H9 (cell line): Measurements from ENCODE around the gene AMACR. TPM values are rescaled to one million over a fixed set of nuclear protein-coding genes. Genes with fewer than 3 reads are reported as not detected.

Source experiments
- DNase-seq: peaks from one replicate; pipeline ENCODE4 v3.0.0-alpha.2; 2017
- H2AFZ ChIP-seq: one replicate; pipeline ENCODE4 v1.6.1; 2013; ENCODE audit warnings: mild to moderate bottlenecking, low read length, control low read depth, moderate library complexity
- H2AK5ac ChIP-seq: 2 replicates; pipeline ENCODE4 v1.6.1; 2013; ENCODE audit warnings: low read length, control low read depth, mixed read lengths; ENCODE audit not compliant: insufficient read length
- H2BK120ac ChIP-seq: one replicate; pipeline ENCODE4 v1.6.1; 2013; ENCODE audit warnings: low read depth, mild to moderate bottlenecking, low read length, control low read depth, inconsistent platforms; ENCODE audit not compliant: poor library complexity, severe bottlenecking
- H2BK12ac ChIP-seq: 2 replicates; pipeline ENCODE4 v1.6.1; 2013; ENCODE audit warnings: low read length, control low read depth, mixed read lengths, low read depth; ENCODE audit not compliant: insufficient read length
- H2BK15ac ChIP-seq: 2 replicates; pipeline ENCODE4 v1.6.1; 2013; ENCODE audit warnings: low read depth, low read length, control low read depth
- H2BK20ac ChIP-seq: one replicate; pipeline ENCODE4 v1.6.1; 2013; ENCODE audit warnings: low read depth, mild to moderate bottlenecking, low read length, control low read depth, inconsistent platforms; ENCODE audit not compliant: poor library complexity, severe bottlenecking
- H2BK5ac ChIP-seq: 2 replicates; pipeline ENCODE4 v1.6.1; 2013; ENCODE audit warnings: low read length, control low read depth, mixed read lengths; ENCODE audit not compliant: insufficient read length
- H3K14ac ChIP-seq: 2 replicates; pipeline ENCODE4 v1.6.1; 2013; ENCODE audit warnings: low read length, control low read depth; ENCODE audit not compliant: insufficient read depth
- H3K18ac ChIP-seq: 2 replicates; pipeline ENCODE4 v1.6.1; 2013; ENCODE audit warnings: low read depth, mild to moderate bottlenecking, mixed read lengths, low read length, control low read depth; ENCODE audit not compliant: insufficient read length
- H3K23ac ChIP-seq: 2 replicates; pipeline ENCODE4 v1.6.1; 2013; ENCODE audit warnings: low read length, control low read depth, mixed read lengths, low read depth; ENCODE audit not compliant: insufficient read length
- H3K23me2 ChIP-seq: 2 replicates; pipeline ENCODE4 v1.6.1; 2013; ENCODE audit warnings: low read depth, mild to moderate bottlenecking, mixed read lengths, low read length, control low read depth; ENCODE audit not compliant: insufficient read length, poor library complexity, severe bottlenecking
- H3K27ac ChIP-seq: 2 replicates; pipeline ENCODE4 v1.5.1; 2013; ENCODE audit warnings: low read length, control low read depth, mixed read lengths, low read depth; ENCODE audit not compliant: insufficient read length
- H3K27me3 ChIP-seq: 2 replicates; pipeline ENCODE4 v1.6.1; 2013; ENCODE audit warnings: low read length, control low read depth, inconsistent platforms; ENCODE audit not compliant: insufficient read depth
- H3K4ac ChIP-seq: 2 replicates; pipeline ENCODE4 v1.6.1; 2013; ENCODE audit warnings: low read depth, mild to moderate bottlenecking, control low read depth, inconsistent platforms, low read length, moderate library complexity
- H3K4me1 ChIP-seq: 2 replicates; pipeline ENCODE4 v1.6.1; 2013; ENCODE audit warnings: low read length, control low read depth, inconsistent platforms; ENCODE audit not compliant: insufficient read depth
- H3K4me2 ChIP-seq: 2 replicates; pipeline ENCODE4 v1.6.1; 2013; ENCODE audit warnings: low read length, control low read depth, mixed read lengths; ENCODE audit not compliant: insufficient read length, insufficient read depth
- H3K56ac ChIP-seq: 2 replicates; pipeline ENCODE4 v1.6.1; 2013; ENCODE audit warnings: low read depth, mild to moderate bottlenecking, mixed read lengths, low read length, control low read depth; ENCODE audit not compliant: insufficient read length
- H3K79me1 ChIP-seq: 2 replicates; pipeline ENCODE4 v1.6.1; 2013; ENCODE audit warnings: low read depth, mild to moderate bottlenecking, moderate library complexity, low read length, control low read depth, inconsistent platforms; ENCODE audit not compliant: insufficient read depth, poor library complexity, severe bottlenecking
- H3K79me2 ChIP-seq: 2 replicates; pipeline ENCODE4 v1.6.1; 2013; ENCODE audit warnings: low read length, control low read depth, inconsistent platforms; ENCODE audit not compliant: insufficient read depth
- H3K9ac ChIP-seq: 2 replicates; pipeline ENCODE4 v1.6.1; 2013; ENCODE audit warnings: low read length, control low read depth, mixed read lengths; ENCODE audit not compliant: insufficient read length; ENCODE audit errors: extremely low read depth
- H3K9me3 ChIP-seq: one replicate; pipeline ENCODE4 v1.6.1; 2013; ENCODE audit warnings: low read depth, low read length, inconsistent platforms; ENCODE audit not compliant: control insufficient read depth
- H3T11ph ChIP-seq: one replicate; pipeline ENCODE4 v1.6.1; 2013; ENCODE audit warnings: mild to moderate bottlenecking, low read length, control low read depth, inconsistent platforms
- H4K20me1 ChIP-seq: one replicate; pipeline ENCODE4 v1.6.1; 2013; ENCODE audit not compliant: control insufficient read depth, insufficient read length, insufficient read depth
- H4K5ac ChIP-seq: 2 replicates; pipeline ENCODE4 v1.6.1; 2013; ENCODE audit warnings: low read depth, mild to moderate bottlenecking, mixed read lengths, low read length, control low read depth; ENCODE audit not compliant: insufficient read length
- H4K8ac ChIP-seq: replicated peaks from 2 replicates; pipeline ENCODE4 v1.6.1; 2013; ENCODE audit warnings: low read length, control low read depth, mixed read lengths, low read depth; ENCODE audit not compliant: insufficient read length
- H4K91ac ChIP-seq: 2 replicates; pipeline ENCODE4 v1.6.1; 2013; ENCODE audit warnings: low read depth, mild to moderate bottlenecking, moderate library complexity, mixed read lengths, low read length, control low read depth; ENCODE audit not compliant: insufficient read length
- H3K27ac Mint-ChIP-seq, 3 experiments: 2 replicates in 2 of 3; 3 replicates in 1 of 3; pipeline ENCODE4 v1.8.0; 2020 to 2021; ENCODE audit warnings: mixed read lengths in 3 of 3, mild to moderate bottlenecking in 1 of 3, moderate library complexity in 1 of 3
- H3K27me3 Mint-ChIP-seq: 2 replicates; pipeline ENCODE4 v1.8.0; 2021; ENCODE audit warnings: low read depth, mild to moderate bottlenecking, moderate library complexity, mixed read lengths
- H3K36me3 Mint-ChIP-seq, 3 experiments: 2 replicates in 2 of 3; 3 replicates in 1 of 3; pipeline ENCODE4 v1.8.0; 2020 to 2021; ENCODE audit warnings: low read depth in 3 of 3, mixed read lengths in 3 of 3; ENCODE audit not compliant: insufficient read depth in 1 of 3
- H3K4me1 Mint-ChIP-seq, 2 experiments: 2 replicates each; pipeline ENCODE4 v1.8.0; 2020; ENCODE audit warnings: mixed read lengths in 2 of 2
- H3K4me3 Mint-ChIP-seq, 2 experiments: 2 replicates in 1 of 2; 3 replicates in 1 of 2; pipeline ENCODE4 v1.8.0; 2020 to 2021; ENCODE audit warnings: mild to moderate bottlenecking in 2 of 2, mixed read lengths in 2 of 2, moderate library complexity in 1 of 2
- H3K9me3 Mint-ChIP-seq, 2 experiments: 2 replicates in 1 of 2; 3 replicates in 1 of 2; pipeline ENCODE4 v1.8.0; 2020; ENCODE audit warnings: mild to moderate bottlenecking in 2 of 2, mixed read lengths in 2 of 2, moderate library complexity in 1 of 2
- WGBS: extraction: QIAGEN DNeasy Blood & Tissue Kit; methylation state at CpG from one replicate; pipeline ENCODE4 v1.1.7; 2013; ENCODE audit warnings: missing lambda C conversion rate, low lambda C conversion rate, mixed read lengths; ENCODE audit not compliant: insufficient read length; ENCODE audit errors: extremely low coverage; 5-methylcytosine and 5-hydroxymethylcytosine counted together
- total RNA-seq: library from RNA; stranded (reverse); gene quantifications from 2 replicates; pipeline ENCODE4 v1.2.1, GENCODE V29; 2021
- TF ChIP-seq, protein P1 (sequence below): fragments of 200-600 bp; sonication (generic); conservative IDR thresholded peaks from 3 replicates; pipeline ENCODE4 v1.8.0; 2021; ENCODE audit warnings: antibody characterized with exemption, mild to moderate bottlenecking

The AMACR gene
- total RNA-seq, 1 experiment from 2014 or later, result 9.7 TPM

DNA sequence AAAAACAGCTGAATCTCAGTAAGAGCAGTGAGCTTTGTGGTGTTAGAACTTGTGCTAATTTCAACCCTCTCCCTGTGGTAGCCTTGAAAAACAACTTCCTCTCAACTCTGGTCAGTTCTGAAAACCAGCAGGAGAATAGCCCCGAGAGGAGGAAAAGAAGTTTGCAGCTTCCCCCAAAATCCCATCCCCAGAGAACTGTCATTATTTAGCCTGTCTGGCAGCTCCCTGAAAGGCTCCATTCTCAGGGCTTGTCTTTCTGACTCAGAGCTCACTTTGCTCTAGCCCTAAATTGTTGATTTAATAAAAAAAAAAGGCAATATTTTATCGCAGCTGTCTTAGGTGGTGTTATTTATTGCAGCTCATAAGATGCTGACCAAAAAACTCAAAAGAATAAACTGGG is 12.0 kb downstream of the AMACR start:
- Histone ChIP-seq H3K4me1 (no peaks in the 10 kb centered on the region), H3K14ac (no peak overlapping the region), H4K5ac (no peak overlapping the region), H3K9me3 (no peaks in the 10 kb centered on the region), H3K23ac (no peak overlapping the region), H2BK15ac (no peak overlapping the region), H2AFZ (no peak overlapping the region), H2BK12ac (no peak overlapping the region), H3K79me2 (no peaks in the 10 kb centered on the region), H4K8ac (no peak overlapping the region), H3T11ph (no peak overlapping the region), H3K27ac (no peak overlapping the region), H3K23me2 (no peaks in the 10 kb centered on the region), H4K91ac (no peak overlapping the region), H3K27me3 (no peaks in the 10 kb centered on the region), H2BK5ac (no peak overlapping the region), H3K18ac (no peak overlapping the region), H3K9ac (no peak overlapping the region), H3K56ac (no peak overlapping the region), H2BK120ac (no peak overlapping the region), H3K4ac (no peak overlapping the region), H3K4me2 (no peak overlapping the region), H2BK20ac (no peak overlapping the region), H4K20me1 (no peaks in the 10 kb centered on the region), H2AK5ac (no peak overlapping the region), H3K79me1 (no peaks in the 10 kb centered on the region)
- no CpG with 5 or more reads among the region's 2 CpGs for WGBS
- Mint-ChIP-seq H3K27me3 (no peaks in the 10 kb centered on the region), H3K9me3 (no peaks in the 10 kb centered on the region), H3K27ac (no peak overlapping the region; a peak in 1 of 7 replicates), H3K36me3 (peaks cover 0 to 12% (median 4%) of the 10 kb centered on the region in 3 experiments; a peak in 4 of 7 replicates), H3K4me1 (peaks cover 5 to 6% of the 10 kb centered on the region in 2 experiments; a peak in 3 of 4 replicates), H3K4me3 (no peak overlapping the region)
- no peak for DNase-seq
- TF ChIP-seq, protein P1, sequence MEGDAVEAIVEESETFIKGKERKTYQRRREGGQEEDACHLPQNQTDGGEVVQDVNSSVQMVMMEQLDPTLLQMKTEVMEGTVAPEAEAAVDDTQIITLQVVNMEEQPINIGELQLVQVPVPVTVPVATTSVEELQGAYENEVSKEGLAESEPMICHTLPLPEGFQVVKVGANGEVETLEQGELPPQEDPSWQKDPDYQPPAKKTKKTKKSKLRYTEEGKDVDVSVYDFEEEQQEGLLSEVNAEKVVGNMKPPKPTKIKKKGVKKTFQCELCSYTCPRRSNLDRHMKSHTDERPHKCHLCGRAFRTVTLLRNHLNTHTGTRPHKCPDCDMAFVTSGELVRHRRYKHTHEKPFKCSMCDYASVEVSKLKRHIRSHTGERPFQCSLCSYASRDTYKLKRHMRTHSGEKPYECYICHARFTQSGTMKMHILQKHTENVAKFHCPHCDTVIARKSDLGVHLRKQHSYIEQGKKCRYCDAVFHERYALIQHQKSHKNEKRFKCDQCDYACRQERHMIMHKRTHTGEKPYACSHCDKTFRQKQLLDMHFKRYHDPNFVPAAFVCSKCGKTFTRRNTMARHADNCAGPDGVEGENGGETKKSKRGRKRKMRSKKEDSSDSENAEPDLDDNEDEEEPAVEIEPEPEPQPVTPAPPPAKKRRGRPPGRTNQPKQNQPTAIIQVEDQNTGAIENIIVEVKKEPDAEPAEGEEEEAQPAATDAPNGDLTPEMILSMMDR, result no peak
